H54 (cell line): Measurements from ENCODE around the gene RIMBP3C.
"Not testable (repeated sequence)": the region's sequence is repeated elsewhere in the genome, so short reads cannot be mapped to it uniquely, and the experiment has no call there.

Experiments
- DNase-seq: peaks from one replicate; pipeline ENCODE4 v3.0.0; 2011; ENCODE audit warnings: low spot score, mixed read lengths; ENCODE audit not compliant: insufficient read length
- FAIRE-seq: peaks from 3 replicates; lab custom pipeline; 2011; peaks lifted over from hg19 to GRCh38; lab: Jason Lieb, UNC
- POLR2A ChIP-seq: IDR thresholded peaks from 2 replicates; pipeline ENCODE4 v1.6.1; 2011; ENCODE audit warnings: low read depth, mild to moderate bottlenecking, low read length

The RIMBP3C gene

GRCh38 chr22:21568347-21569075 lies 17.2 kb upstream of the RIMBP3C start:
- no peak for TF ChIP-seq POLR2A
- FAIRE-seq: no peak
- no peak for DNase-seq

- FAIRE-seq (no peak), DNase-seq (peak; percentile 61)
- peak; percentile 58; the same call in 1 of the 2 replicates for TF ChIP-seq POLR2A
Observed at GRCh38 chr22:21567456-21568346, 16.4 kb upstream of the RIMBP3C start, which contains the start of gene UBE2L3. TSS of gene UBE2L3 (plus strand) at chr22:21567714. CDS start at chr22:21567745, 31 bp downstream.

GRCh38 chr22:21564411-21564810 lies 13.2 kb upstream of the RIMBP3C start:
- no peak for TF ChIP-seq POLR2A
- no peak for DNase-seq

GRCh38 chr22:21563912-21564311 lies 12.7 kb upstream of the RIMBP3C start:
- DNase-seq: no peak
- no peak for FAIRE-seq
- no peak for TF ChIP-seq POLR2A

More at GRCh38 chr22:21564411-21564810, 13.2 kb upstream of the RIMBP3C start:
- no peak for FAIRE-seq

GRCh38 chr22:21560657-21561056 lies 9.4 kb upstream of the RIMBP3C start:
- DNase-seq, FAIRE-seq: not testable (repeated sequence)

- DNase-seq, FAIRE-seq: not testable (repeated sequence)
Observed at GRCh38 chr22:21559345-21560125, 8.3 kb upstream of the RIMBP3C start.

GRCh38 chr22:21550678-21551047 lies 598 bp downstream of the RIMBP3C start:
- DNase-seq, FAIRE-seq: not testable (repeated sequence)

GRCh38 chr22:21550008-21550677 lies 1.1 kb downstream of the RIMBP3C start:
- not testable (repeated sequence) for FAIRE-seq, DNase-seq

GRCh38 chr22:21549558-21549957 lies 1.7 kb downstream of the RIMBP3C start:
- DNase-seq, FAIRE-seq: not testable (repeated sequence)

GRCh38 chr22:21544432-21545322 lies 6.6 kb downstream of the RIMBP3C start:
- not testable (repeated sequence) for DNase-seq, FAIRE-seq

GRCh38 chr22:21539862-21540261 lies 11.4 kb downstream of the RIMBP3C start:
- FAIRE-seq, DNase-seq: not testable (repeated sequence)

- DNase-seq, FAIRE-seq: not testable (repeated sequence)
Observed at GRCh38 chr22:21532863-21533648, 18.2 kb downstream of the RIMBP3C start.

- FAIRE-seq, DNase-seq: not testable (repeated sequence)
Observed at GRCh38 chr22:21531525-21531924, 19.7 kb downstream of the RIMBP3C start.

- not testable (repeated sequence) for DNase-seq, FAIRE-seq
Observed at GRCh38 chr22:21526705-21527500, 24.4 kb downstream of the RIMBP3C start.

GRCh38 chr22:21516970-21517764 lies 34.1 kb downstream of the RIMBP3C start:
- not testable (repeated sequence) for FAIRE-seq, DNase-seq
